IMR-90 (cell line): ENCODE data around the gene ZNF554. TPM values are rescaled to one million over a fixed set of nuclear protein-coding genes. Genes with fewer than 3 reads are reported as not detected.

Experiments
- ATAC-seq: fragments of 200-7000 bp; cut with Tn5 transposase; 2 replicates; pipeline ENCODE4 v1.9.1; 2020; ENCODE audit warnings: low read depth, mild to moderate bottlenecking, moderate library complexity
- BruUV-seq: library from RNA; stranded (reverse); fragments of 400-500 nt; replicated peaks from 2 replicates; lab custom pipeline; 2021; lab: Mats Ljungman, UMichigan
- CTCF ChIA-PET: fragments of 300-600 bp; formaldehyde crosslinking; extraction: SDS; loops from one replicate; lab custom pipeline; 2021; ENCODE audit warnings: antibody characterized with exemption; lab: Yijun Ruan, JAX
- POLR2A ChIA-PET: fragments of 300-600 bp; sonication (Branson Sonifier 250); formaldehyde crosslinking; loops from one replicate; lab custom pipeline; 2022; ENCODE audit warnings: antibody characterized with exemption; ENCODE audit not compliant: unreplicated experiment; lab: Charles Lee
- DNase-seq: peaks from one replicate; pipeline ENCODE4 v3.0.0; 2013
- H2AFZ ChIP-seq: replicated peaks from 2 replicates; pipeline ENCODE3; 2013; ENCODE audit warnings: low read length, mild to moderate bottlenecking; ENCODE audit not compliant: poor library complexity
- H2AK5ac ChIP-seq: 2 replicates; pipeline ENCODE4 v1.6.1; 2013; ENCODE audit warnings: low read depth, low read length, inconsistent platforms
- H2AK9ac ChIP-seq: replicated peaks from 2 replicates; pipeline ENCODE3; 2013; ENCODE audit warnings: mild to moderate bottlenecking, low read depth, low read length, moderate library complexity; ENCODE audit not compliant: poor library complexity
- H2BK120ac ChIP-seq: 2 replicates; pipeline ENCODE4 v1.6.1; 2013; ENCODE audit warnings: low read depth, low read length, inconsistent platforms
- H2BK15ac ChIP-seq: 3 replicates; pipeline ENCODE4 v1.6.1; 2013; ENCODE audit warnings: low read depth, low read length, inconsistent platforms
- H2BK20ac ChIP-seq: 2 replicates; pipeline ENCODE4 v1.6.1; 2013; ENCODE audit warnings: low read depth, mild to moderate bottlenecking, inconsistent platforms, low read length, moderate library complexity
- H2BK5ac ChIP-seq: 2 replicates; pipeline ENCODE4 v1.6.1; 2013; ENCODE audit warnings: mild to moderate bottlenecking, low read depth, low read length, inconsistent platforms; ENCODE audit not compliant: poor library complexity, severe bottlenecking
- H3K14ac ChIP-seq: replicated peaks from 2 replicates; pipeline ENCODE4 v1.6.1; 2013; ENCODE audit warnings: low read depth, low read length, inconsistent platforms
- H3K18ac ChIP-seq: 2 replicates; pipeline ENCODE4 v1.6.1; 2013; ENCODE audit warnings: low read depth, low read length, control low read depth
- H3K23ac ChIP-seq: 2 replicates; pipeline ENCODE4 v1.6.1; 2013; ENCODE audit warnings: low read depth, low read length, inconsistent platforms
- H3K27ac ChIP-seq: 2 replicates; pipeline ENCODE4 v1.5.1; 2013; ENCODE audit warnings: mild to moderate bottlenecking, control low read depth, low read length; ENCODE audit not compliant: insufficient read depth
- H3K27me3 ChIP-seq: 2 replicates; pipeline ENCODE4 v1.6.1; 2013; ENCODE audit warnings: low read length; ENCODE audit not compliant: control insufficient read depth, insufficient read depth
- H3K36me3 ChIP-seq: 2 replicates; pipeline ENCODE4 v1.6.1; 2013; ENCODE audit warnings: low read length, mixed read lengths; ENCODE audit not compliant: control insufficient read depth, insufficient read depth
- H3K4ac ChIP-seq: 2 replicates; pipeline ENCODE4 v1.6.1; 2013; ENCODE audit warnings: low read depth, low read length, inconsistent platforms
- H3K4me1 ChIP-seq: 2 replicates; pipeline ENCODE4 v1.6.1; 2013; ENCODE audit warnings: low read length, mixed read lengths; ENCODE audit not compliant: control insufficient read depth, insufficient read depth
- H3K4me2 ChIP-seq: 2 replicates; pipeline ENCODE4 v1.6.1; 2013; ENCODE audit warnings: low read depth, mild to moderate bottlenecking, control low read depth, low read length, moderate library complexity
- H3K4me3 ChIP-seq: 2 replicates; pipeline ENCODE4 v1.5.1; 2013; ENCODE audit warnings: low read depth, mild to moderate bottlenecking, control low read depth, low read length, moderate library complexity; ENCODE audit not compliant: insufficient read depth
- H3K56ac ChIP-seq: 2 replicates; pipeline ENCODE4 v1.6.1; 2013; ENCODE audit warnings: low read length, inconsistent platforms; ENCODE audit not compliant: insufficient read depth; ENCODE audit errors: extremely low read depth
- H3K79me1 ChIP-seq, 2 experiments: 2 replicates each; pipeline ENCODE4 v1.6.1; 2013; ENCODE audit warnings: low read length in 2 of 2, inconsistent platforms in 1 of 2, low read depth in 1 of 2
- H3K9ac ChIP-seq: 2 replicates; pipeline ENCODE4 v1.6.1; 2013; ENCODE audit warnings: low read depth, low read length, control low read depth
- H3K9me1 ChIP-seq: 2 replicates; pipeline ENCODE4 v1.6.1; 2013; ENCODE audit warnings: low read length, inconsistent platforms; ENCODE audit not compliant: insufficient read depth
- H3K9me3 ChIP-seq: 2 replicates; pipeline ENCODE4 v1.6.1; 2013; ENCODE audit warnings: low read length; ENCODE audit not compliant: control insufficient read depth, insufficient read depth
- H4K20me1 ChIP-seq: 2 replicates; pipeline ENCODE4 v1.6.1; 2013; ENCODE audit warnings: low read length, inconsistent platforms; ENCODE audit not compliant: insufficient read depth
- H4K5ac ChIP-seq: 2 replicates; pipeline ENCODE4 v1.6.1; 2013; ENCODE audit warnings: mild to moderate bottlenecking, low read depth, low read length, control low read depth
- H4K8ac ChIP-seq, 2 experiments: 2 replicates each; pipeline ENCODE4 v1.6.1; 2013; ENCODE audit warnings: low read depth in 2 of 2, low read length in 2 of 2, control low read depth in 1 of 2, inconsistent platforms in 1 of 2
- H4K91ac ChIP-seq: 2 replicates; pipeline ENCODE4 v1.6.1; 2013; ENCODE audit warnings: low read depth, low read length, inconsistent platforms; ENCODE audit not compliant: insufficient read depth
- CEBPB ChIP-seq: IDR thresholded peaks from 2 replicates; pipeline ENCODE4 v1.6.1; 2012; ENCODE audit warnings: low read depth, low read length, improper control_type of control experiment
- FOS ChIP-seq: fragments of 150-350 bp; IDR thresholded peaks from 2 replicates; pipeline ENCODE4 v1.6.1; 2016; ENCODE audit warnings: low read depth, low read length
- MAFK ChIP-seq: IDR thresholded peaks from 2 replicates; pipeline ENCODE4 v1.6.1; 2012; ENCODE audit warnings: low read depth, low read length, improper control_type of control experiment
- MAZ ChIP-seq: IDR thresholded peaks from 2 replicates; pipeline ENCODE4 v1.6.1; 2012; ENCODE audit warnings: low read depth, mild to moderate bottlenecking, low read length, improper control_type of control experiment, moderate library complexity, borderline replicate concordance
- RAD21 ChIP-seq: IDR thresholded peaks from 2 replicates; pipeline ENCODE4 v1.6.1; 2012; ENCODE audit warnings: low read length, improper control_type of control experiment
- RFX5 ChIP-seq: IDR thresholded peaks from 2 replicates; pipeline ENCODE4 v1.8.0; 2012; ENCODE audit warnings: low read depth, mild to moderate bottlenecking, low read length, moderate library complexity
- whole genome bisulfite sequencing, 2 experiments: methylation state at CpG; one replicate each; pipeline versions ENCODE4 v1.1.5 to v1.1.7; 2013; ENCODE audit warnings: missing lambda C conversion rate in 2 of 2; ENCODE audit not compliant: insufficient read length in 1 of 2; ENCODE audit errors: extremely low coverage in 2 of 2; 5-methylcytosine and 5-hydroxymethylcytosine counted together
- dilution Hi-C: fragments of 300-500 bp; cut with HindIII; formaldehyde crosslinking; loops from one replicate; pipeline ENCODE4 v1.14.3; 2018; ENCODE audit warnings: low sequenced_read_pairs; ENCODE audit not compliant: unreplicated experiment
- in situ Hi-C: fragments of 300-500 bp; cut with MboI; formaldehyde crosslinking; loops from 3 replicates; pipeline ENCODE4 v1.14.3; 2019; ENCODE audit warnings: low sequenced_read_pairs, inconsistent platforms, mixed read lengths
- intact Hi-C: fragments of 100-400 bp; cut with micrococcal nuclease; formaldehyde crosslinking; loops from 2 replicates; pipeline ENCODE4 v1.10.0; 2022
- polyA plus RNA-seq, 3 experiments: library from polyadenylated mRNA; depleted of rRNA; stranded (reverse); fragments of >200 nt; gene quantifications; 2 replicates each; pipeline ENCODE4 v1.2.3, GENCODE V29; 2012; ENCODE audit warnings: low replicate concordance in 1 of 3
- total RNA-seq: library from RNA; depleted of rRNA; stranded (reverse); fragments of >200 nt; gene quantifications from 2 replicates; pipeline ENCODE4 v1.2.3, GENCODE V29; 2012

ZNF554 gene
- total and polyA plus RNA-seq, 2 of the 4 experiments (the other 2 are of a cell fraction): 1.5 to 3.0 TPM

- Histone ChIP-seq H3K4me1 (no peaks in the 10 kb centered on the region), H2AFZ (no peak overlapping the region), H4K8ac (no peak overlapping the region), H3K23ac (no peak overlapping the region), H3K9me1 (no peaks in the 10 kb centered on the region), H2BK120ac (no peak overlapping the region), H4K91ac (no peak overlapping the region), H3K79me1 (peaks cover 0 to 16% of the 10 kb centered on the region in 2 experiments; a peak in 2 of 4 replicates), H3K18ac (no peak overlapping the region), H3K36me3 (peaks cover 47% of the 10 kb centered on the region), H4K5ac (no peak overlapping the region), H3K56ac (no peak overlapping the region), H4K20me1 (peaks cover 6% of the 10 kb centered on the region; the same call in 1 of the 2 replicates), H2BK15ac (no peak overlapping the region), H2BK5ac (no peak overlapping the region), H3K4me3 (no peak overlapping the region), H3K9ac (no peak overlapping the region), H2BK20ac (no peak overlapping the region), H3K9me3 (no peaks in the 10 kb centered on the region), H3K4me2 (no peak overlapping the region), H3K14ac (no peak overlapping the region), H3K27me3 (no peaks in the 10 kb centered on the region), H2AK5ac (no peak overlapping the region), H2AK9ac (no peak overlapping the region), H3K4ac (no peak overlapping the region), H3K27ac (no peak overlapping the region)
- ChIA-PET CTCF (no interaction called here), POLR2A (no interaction called here)
- ATAC-seq (no peak), DNase-seq (no peak)
- in situ Hi-C loops (no loop called here), dilution Hi-C loops (no loop called here), intact Hi-C loops (no loop called here)
- 98% methylated on average over 8 of the region's 17 CpGs; no CpG with 5 or more reads in 1 of the 2 experiments for WGBS, 2 experiments
- no peak for TF ChIP-seq MAZ
- no peak for TF ChIP-seq RFX5
- TF ChIP-seq CEBPB: no peak
- TF ChIP-seq MAFK: no peak
- no peak for TF ChIP-seq RAD21
- no peak for TF ChIP-seq FOS
- BruUV-seq: no TSS peak
Measured at GRCh38 chr19:2802826-2803225, 16.8 kb upstream of the ZNF554 start.
